OCI-LY3 (cell line): ENCODE results near the gene CACNA2D3.

Experiments used
- H2AFZ ChIP-seq: fragments of 200-600, 300-600 bp; shearing (Covaris generic); 2 replicates; pipeline ENCODE4 v1.6.0; 2014; ENCODE audit warnings: antibody characterized with exemption, low read depth, low read length
- H3K27ac ChIP-seq: fragments of 200-600, 300-600 bp; sonication (generic); 2 replicates; pipeline ENCODE4 v1.5.1; 2014; ENCODE audit warnings: mild to moderate bottlenecking, low read length, moderate library complexity, mixed read lengths
- H3K27me3 ChIP-seq: fragments of 200-600, 300-600 bp; sonication (generic); 2 replicates; pipeline ENCODE4 v1.6.1; 2014; ENCODE audit warnings: low read depth, low read length, mixed read lengths
- H3K36me3 ChIP-seq: fragments of 200-600, 300-600 bp; sonication (generic); replicated peaks from 2 replicates; pipeline ENCODE3; 2014; ENCODE audit warnings: low read depth, low read length, mixed read lengths
- H3K4me1 ChIP-seq: fragments of 300-600, 200-600 bp; sonication (generic); 2 replicates; pipeline ENCODE4 v1.6.1; 2014; ENCODE audit warnings: low read length, mixed read lengths
- H3K4me2 ChIP-seq: fragments of 200-600, 300-600 bp; sonication (generic); 2 replicates; pipeline ENCODE4 v1.6.1; 2014; ENCODE audit warnings: low read length, mixed read lengths
- H3K4me3 ChIP-seq: fragments of 300-600, 200-600 bp; sonication (generic); 2 replicates; pipeline ENCODE4 v1.5.1; 2014; ENCODE audit warnings: antibody characterized with exemption, mild to moderate bottlenecking, low read length, moderate library complexity
- H3K79me2 ChIP-seq: fragments of 300-600, 200-600 bp; shearing (Covaris generic); 2 replicates; pipeline ENCODE4 v1.6.1; 2014; ENCODE audit warnings: mild to moderate bottlenecking, low read length, mixed read lengths
- H3K9ac ChIP-seq: fragments of 300-600, 200-600 bp; shearing (Covaris generic); 2 replicates; pipeline ENCODE4 v1.6.0; 2014; ENCODE audit warnings: mild to moderate bottlenecking, low read length, moderate library complexity
- H3K9me3 ChIP-seq: fragments of 200-600, 300-600 bp; shearing (Covaris generic); 2 replicates; pipeline ENCODE4 v1.6.1; 2014; ENCODE audit warnings: low read length, mixed read lengths; ENCODE audit not compliant: insufficient read depth
- H4K20me1 ChIP-seq: fragments of 200-600, 300-600 bp; sonication (generic); 2 replicates; pipeline ENCODE4 v1.6.1; 2016; ENCODE audit warnings: low read length, mixed read lengths; ENCODE audit not compliant: insufficient read depth
- CTCF ChIP-seq: fragments of 200-600, 300-600 bp; sonication (generic); IDR thresholded peaks from 2 replicates; pipeline ENCODE4 v1.5.1; 2014; ENCODE audit warnings: antibody characterized with exemption, low read length, low read depth
- EZH2phosphoT487 ChIP-seq: fragments of 200-600 bp; shearing (Covaris generic); IDR thresholded peaks from 2 replicates; pipeline ENCODE4 v1.6.1; 2018; ENCODE audit warnings: antibody characterized with exemption, mixed run types, low read depth

Gene CACNA2D3

GRCh38 chr3:55006244-55006676 is 883.9 kb downstream of the CACNA2D3 start:
- TF ChIP-seq EZH2phosphoT487 = no peak
- TF ChIP-seq CTCF = no peak
- no peaks in the 10 kb centered on the region for H3K9me3 ChIP-seq
- H3K9ac ChIP-seq = no peak overlapping the region
- H3K4me2 ChIP-seq = no peak overlapping the region
- no peak overlapping the region for H3K27ac ChIP-seq
- no peaks in the 10 kb centered on the region for H4K20me1 ChIP-seq
- no peak overlapping the region for H3K4me3 ChIP-seq
- no peaks in the 10 kb centered on the region for H3K4me1 ChIP-seq
- H2AFZ ChIP-seq = no peak overlapping the region
- peaks cover 6% of the 10 kb centered on the region; the same call in 1 of the 2 replicates for H3K27me3 ChIP-seq
- no peaks in the 10 kb centered on the region for H3K36me3 ChIP-seq
- no peaks in the 10 kb centered on the region for H3K79me2 ChIP-seq

- no peak for TF ChIP-seq CTCF
- no peak for TF ChIP-seq EZH2phosphoT487
- no peak overlapping the region for H2AFZ ChIP-seq
- H3K9me3 ChIP-seq = no peaks in the 10 kb centered on the region
- H3K4me3 ChIP-seq = no peak overlapping the region
- H4K20me1 ChIP-seq = no peaks in the 10 kb centered on the region
- no peaks in the 10 kb centered on the region for H3K36me3 ChIP-seq
- H3K27me3 ChIP-seq = peaks cover 6% of the 10 kb centered on the region; the same call in 1 of the 2 replicates
- no peak overlapping the region for H3K9ac ChIP-seq
- no peak overlapping the region for H3K27ac ChIP-seq
- H3K4me2 ChIP-seq = no peak overlapping the region
- H3K79me2 ChIP-seq = no peaks in the 10 kb centered on the region
- no peaks in the 10 kb centered on the region for H3K4me1 ChIP-seq
These were observed 885.6 kb downstream of the CACNA2D3 start for GRCh38 chr3:55007971-55008370.

- no peak overlapping the region for H3K4me2 ChIP-seq
- H2AFZ ChIP-seq = no peak overlapping the region
- no peak overlapping the region for H3K9ac ChIP-seq
- no peak overlapping the region for H3K4me3 ChIP-seq
- H3K9me3 ChIP-seq = no peaks in the 10 kb centered on the region
- TF ChIP-seq CTCF = no peak
- TF ChIP-seq EZH2phosphoT487 = no peak
- peaks cover 6% of the 10 kb centered on the region; the same call in 1 of the 2 replicates for H3K27me3 ChIP-seq
- H3K36me3 ChIP-seq = no peaks in the 10 kb centered on the region
- H3K79me2 ChIP-seq = no peaks in the 10 kb centered on the region
- H3K27ac ChIP-seq = no peak overlapping the region
- no peaks in the 10 kb centered on the region for H3K4me1 ChIP-seq
- no peaks in the 10 kb centered on the region for H4K20me1 ChIP-seq
These were observed 887.0 kb downstream of the CACNA2D3 start for GRCh38 chr3:55009372-55009771.

- H3K27ac ChIP-seq = no peak overlapping the region
- no peak overlapping the region for H3K9ac ChIP-seq
- H3K4me2 ChIP-seq = no peak overlapping the region
- H3K79me2 ChIP-seq = no peaks in the 10 kb centered on the region
- no peaks in the 10 kb centered on the region for H3K27me3 ChIP-seq
- H3K36me3 ChIP-seq = no peaks in the 10 kb centered on the region
- H3K9me3 ChIP-seq = no peaks in the 10 kb centered on the region
- H2AFZ ChIP-seq = no peak overlapping the region
- TF ChIP-seq EZH2phosphoT487 (no peak), CTCF (no peak)
- no peak overlapping the region for H3K4me3 ChIP-seq
- no peaks in the 10 kb centered on the region for H4K20me1 ChIP-seq
- H3K4me1 ChIP-seq = no peaks in the 10 kb centered on the region
These were observed 889.7 kb downstream of the CACNA2D3 start for GRCh38 chr3:55012091-55012490.
